ENCODE measurements around the gene GREB1L. TPM values are rescaled to one million over a fixed set of nuclear protein-coding genes. Genes with fewer than 3 reads are reported as not detected.

The GREB1L gene
- total RNA-seq, 2 experiments from 2014 or later, result not detected

DNA sequence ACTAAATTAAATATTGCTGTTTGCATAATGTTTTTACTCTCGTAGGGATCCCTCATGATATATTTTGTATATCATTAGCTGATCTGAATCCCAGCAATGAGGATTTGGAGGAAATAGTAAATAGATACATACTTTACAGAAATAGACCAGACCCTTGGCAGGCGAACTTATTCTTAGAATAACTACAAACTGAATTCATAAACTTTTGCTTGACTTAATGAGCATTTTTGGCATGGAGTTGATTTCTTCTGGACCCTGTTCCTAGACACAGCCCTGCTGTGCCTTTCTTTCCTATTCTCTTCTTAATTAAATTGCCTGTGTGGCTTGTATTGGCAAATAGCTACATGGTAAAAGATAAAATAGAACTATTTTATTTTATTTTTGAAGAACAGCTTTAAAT lies 145.9 kb downstream of the GREB1L start:
- CTCF ChIA-PET, result interaction anchor here (0.6 kb wide), 1 partner anchor 17 kb away, joined by 3 read pairs; no protein-coding TSS in a partner anchor
- TF ChIP-seq, protein P1, sequence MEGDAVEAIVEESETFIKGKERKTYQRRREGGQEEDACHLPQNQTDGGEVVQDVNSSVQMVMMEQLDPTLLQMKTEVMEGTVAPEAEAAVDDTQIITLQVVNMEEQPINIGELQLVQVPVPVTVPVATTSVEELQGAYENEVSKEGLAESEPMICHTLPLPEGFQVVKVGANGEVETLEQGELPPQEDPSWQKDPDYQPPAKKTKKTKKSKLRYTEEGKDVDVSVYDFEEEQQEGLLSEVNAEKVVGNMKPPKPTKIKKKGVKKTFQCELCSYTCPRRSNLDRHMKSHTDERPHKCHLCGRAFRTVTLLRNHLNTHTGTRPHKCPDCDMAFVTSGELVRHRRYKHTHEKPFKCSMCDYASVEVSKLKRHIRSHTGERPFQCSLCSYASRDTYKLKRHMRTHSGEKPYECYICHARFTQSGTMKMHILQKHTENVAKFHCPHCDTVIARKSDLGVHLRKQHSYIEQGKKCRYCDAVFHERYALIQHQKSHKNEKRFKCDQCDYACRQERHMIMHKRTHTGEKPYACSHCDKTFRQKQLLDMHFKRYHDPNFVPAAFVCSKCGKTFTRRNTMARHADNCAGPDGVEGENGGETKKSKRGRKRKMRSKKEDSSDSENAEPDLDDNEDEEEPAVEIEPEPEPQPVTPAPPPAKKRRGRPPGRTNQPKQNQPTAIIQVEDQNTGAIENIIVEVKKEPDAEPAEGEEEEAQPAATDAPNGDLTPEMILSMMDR (IDR thresholded peaks at IDR 0.05), result no peak
- ATAC-seq (ENCODE audit: poor library complexity), result no peak
- Mint-ChIP-seq H3K27me3 (peaks cover 24% of the 10 kb centered on the region), H3K9me3 (no peaks in the 10 kb centered on the region), H3K4me1 (ENCODE audit: low read depth) (no peaks in the 10 kb centered on the region), H3K36me3 (ENCODE audit: low read depth) (no peaks in the 10 kb centered on the region), H3K4me3 (no peak overlapping the region), H3K27ac (no peak overlapping the region)
- DNase-seq, result no peak
- Histone ChIP-seq H3K27me3 (ENCODE audit: control insufficient read depth in 1 of 2, insufficient read depth in 2 of 2, low read length in 2 of 2) (no peaks in the 10 kb centered on the region), H3K4me3 (ENCODE audit: low read length) (no peak overlapping the region), H3K36me3 (ENCODE audit: insufficient read depth, low read length) (no peaks in the 10 kb centered on the region), H3K9me3 (ENCODE audit: control insufficient read depth in 1 of 2, insufficient read depth in 1 of 2, low read length in 2 of 2) (no peaks in the 10 kb centered on the region), H3K27ac (ENCODE audit: low read depth in 1 of 2, low read length in 2 of 2) (no peak overlapping the region), H3K4me1 (ENCODE audit: insufficient read depth, low read length) (no peaks in the 10 kb centered on the region)
- POLR2A ChIA-PET, result no interaction called here
- intact Hi-C loops (cut with DNase I, micrococcal nuclease), result no loop called here

DNA sequence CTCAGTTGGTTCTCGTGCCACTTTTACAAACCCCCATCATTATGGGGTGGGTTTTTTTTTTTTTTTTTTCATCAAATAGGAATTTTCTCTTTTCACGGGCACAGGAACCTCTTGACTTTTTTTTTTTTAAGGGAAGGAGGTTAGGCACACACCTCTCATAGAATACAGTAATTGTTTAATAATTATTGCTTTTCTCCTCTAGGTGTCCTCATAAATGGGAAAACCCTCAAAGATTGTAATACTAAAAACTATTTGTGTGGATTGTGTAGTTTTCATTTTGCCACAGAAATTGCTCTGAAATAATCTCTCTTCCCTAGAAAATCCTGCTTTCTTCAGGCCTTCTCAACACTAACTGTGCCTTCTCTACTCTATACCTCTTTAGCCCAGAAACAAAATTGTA lies 147.3 kb downstream of the GREB1L start:
- intact Hi-C loops (cut with DNase I, micrococcal nuclease), result no loop called here
- Mint-ChIP-seq H3K4me1 (ENCODE audit: low read depth) (no peaks in the 10 kb centered on the region), H3K4me3 (no peak overlapping the region), H3K27me3 (peaks cover 24% of the 10 kb centered on the region), H3K27ac (no peak overlapping the region), H3K36me3 (ENCODE audit: low read depth) (no peaks in the 10 kb centered on the region), H3K9me3 (no peaks in the 10 kb centered on the region)
- TF ChIP-seq, protein P1 (IDR thresholded peaks at IDR 0.05), result no peak
- H3K9me3 ChIP-seq (ENCODE audit: control insufficient read depth in 1 of 2, insufficient read depth in 1 of 2, low read length in 2 of 2), result no peaks in the 10 kb centered on the region
- CTCF ChIA-PET, result no interaction called here
- H3K4me3 ChIP-seq (ENCODE audit: low read length), result no peak overlapping the region
- no peaks in the 10 kb centered on the region for H3K36me3 ChIP-seq (ENCODE audit: insufficient read depth, low read length)
- no peak for ATAC-seq (ENCODE audit: poor library complexity)
- no peaks in the 10 kb centered on the region for H3K4me1 ChIP-seq (ENCODE audit: insufficient read depth, low read length)
- POLR2A ChIA-PET, result no interaction called here
- H3K27me3 ChIP-seq (ENCODE audit: control insufficient read depth in 1 of 2, insufficient read depth in 2 of 2, low read length in 2 of 2), result no peaks in the 10 kb centered on the region
- no peak for DNase-seq
- H3K27ac ChIP-seq (ENCODE audit: low read depth in 1 of 2, low read length in 2 of 2), result no peak overlapping the region

DNA sequence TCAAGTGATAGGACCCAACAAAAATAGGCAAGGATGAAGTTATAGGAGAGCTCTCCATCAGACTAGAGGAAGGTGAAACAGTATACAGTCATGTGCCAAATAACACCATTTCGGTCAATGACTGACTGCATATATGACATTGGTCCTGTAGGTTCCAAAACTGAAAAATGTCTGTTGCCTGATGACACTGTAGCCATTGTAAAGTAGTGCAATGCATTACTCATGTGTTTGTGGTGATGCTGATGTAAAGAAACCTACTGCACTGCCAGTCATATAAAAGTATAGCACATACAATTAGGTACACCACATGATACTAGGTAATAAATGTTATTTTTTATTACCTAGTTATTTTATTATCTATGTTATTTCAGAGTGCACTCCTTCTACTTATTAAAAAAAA lies 147.9 kb downstream of the GREB1L start:
- CTCF ChIA-PET, result no interaction called here
- TF ChIP-seq, protein P1 (IDR thresholded peaks at IDR 0.05), result no peak
- Mint-ChIP-seq H3K27ac (no peak overlapping the region), H3K27me3 (peaks cover 22% of the 10 kb centered on the region), H3K4me3 (no peak overlapping the region), H3K36me3 (ENCODE audit: low read depth) (no peaks in the 10 kb centered on the region), H3K4me1 (ENCODE audit: low read depth) (no peaks in the 10 kb centered on the region), H3K9me3 (no peaks in the 10 kb centered on the region)
- Histone ChIP-seq H3K4me3 (ENCODE audit: low read length) (no peak overlapping the region), H3K27me3 (ENCODE audit: control insufficient read depth in 1 of 2, insufficient read depth in 2 of 2, low read length in 2 of 2) (no peaks in the 10 kb centered on the region), H3K27ac (ENCODE audit: low read depth in 1 of 2, low read length in 2 of 2) (no peak overlapping the region), H3K9me3 (ENCODE audit: control insufficient read depth in 1 of 2, insufficient read depth in 1 of 2, low read length in 2 of 2) (no peaks in the 10 kb centered on the region), H3K36me3 (ENCODE audit: insufficient read depth, low read length) (no peaks in the 10 kb centered on the region), H3K4me1 (ENCODE audit: insufficient read depth, low read length) (no peaks in the 10 kb centered on the region)
- DNase-seq, result no peak
- no peak for ATAC-seq (ENCODE audit: poor library complexity)
- intact Hi-C loops (cut with DNase I, micrococcal nuclease), result no loop called here
- POLR2A ChIA-PET, result no interaction called here
